GM18498 (cell line): ENCODE measurements around the gene SLC23A1.
A peak's percentile ranks its signal among the peaks of the same experiment; 100 is the strongest.
"Not testable (repeated sequence)": the region's sequence is repeated elsewhere in the genome, so short reads cannot be mapped to it uniquely, and the experiment has no call there.

Experiments used
- ATAC-seq: cut with Tn5 transposase; IDR thresholded peaks from one replicate; pipeline ENCODE4 v1.9.1; 2021; ENCODE audit warnings: mild to moderate bottlenecking, moderate library complexity; ENCODE audit not compliant: unreplicated experiment

SLC23A1 gene

GRCh38 chr5:139390639-139391569 is 7.8 kb upstream of the SLC23A1 start:
- no peak for ATAC-seq

GRCh38 chr5:139389701-139390638 is 6.9 kb upstream of the SLC23A1 start, which contains the start of gene MZB1:
TSS of gene MZB1 (minus strand) at chr5:139389913. CDS start at chr5:139389856, 57 bp downstream.
- ATAC-seq, result peak; percentile 47

GRCh38 chr5:139388198-139388821 is 5.2 kb upstream of the SLC23A1 start:
- ATAC-seq, result no peak

- ATAC-seq, result no peak
These were observed 4.6 kb upstream of the SLC23A1 start for GRCh38 chr5:139387611-139388197.

GRCh38 chr5:139386956-139387355 is 3.9 kb upstream of the SLC23A1 start:
- ATAC-seq, result not testable (repeated sequence)

GRCh38 chr5:139386050-139386438 is 2.9 kb upstream of the SLC23A1 start:
- no peak for ATAC-seq

- ATAC-seq, result no peak
These were observed 2.3 kb upstream of the SLC23A1 start for GRCh38 chr5:139385061-139386049.

- no peak for ATAC-seq
These were observed 1.5 kb upstream of the SLC23A1 start for GRCh38 chr5:139384591-139385051.

GRCh38 chr5:139383993-139384590 is 995 bp upstream of the SLC23A1 start:
- ATAC-seq, result no peak

GRCh38 chr5:139382807-139383206 is 290 bp downstream of the SLC23A1 start:
- no peak for ATAC-seq

GRCh38 chr5:139381837-139382761 is 998 bp downstream of the SLC23A1 start:
- no peak for ATAC-seq

- ATAC-seq, result no peak
These were observed 3.3 kb downstream of the SLC23A1 start for GRCh38 chr5:139379626-139380449.

- no peak for ATAC-seq
These were observed 4.1 kb downstream of the SLC23A1 start for GRCh38 chr5:139378941-139379361.

GRCh38 chr5:139378101-139378825 is 4.8 kb downstream of the SLC23A1 start:
- ATAC-seq, result no peak

GRCh38 chr5:139377226-139377625 is 5.9 kb downstream of the SLC23A1 start:
- no peak for ATAC-seq

- ATAC-seq, result no peak
These were observed 6.7 kb downstream of the SLC23A1 start for GRCh38 chr5:139376364-139376763.
